HUES64 (cell line): ENCODE results near the gene C20orf202.

ENCODE experiments used
- H3K27ac ChIP-seq: 2 replicates; pipeline ENCODE4 v1.7.0; 2013; ENCODE audit warnings: low read depth, low read length, inconsistent platforms
- H3K27me3 ChIP-seq: 2 replicates; pipeline ENCODE4 v1.6.1; 2013; ENCODE audit warnings: mild to moderate bottlenecking, low read length; ENCODE audit not compliant: insufficient read depth
- H3K36me3 ChIP-seq: 2 replicates; pipeline ENCODE4 v1.6.1; 2013; ENCODE audit warnings: mild to moderate bottlenecking, low read length; ENCODE audit not compliant: insufficient read depth
- H3K4me1 ChIP-seq: 2 replicates; pipeline ENCODE4 v1.6.1; 2013; ENCODE audit warnings: mild to moderate bottlenecking, low read length, moderate library complexity; ENCODE audit not compliant: insufficient read depth
- H3K4me3 ChIP-seq: 2 replicates; pipeline ENCODE4 v1.5.1; 2013; ENCODE audit warnings: mild to moderate bottlenecking, low read length, moderate library complexity
- H3K9ac ChIP-seq: 2 replicates; pipeline ENCODE4 v1.6.1; 2013; ENCODE audit warnings: mild to moderate bottlenecking, low read depth, low read length
- H3K9me3 ChIP-seq: 2 replicates; pipeline ENCODE4 v1.6.1; 2013; ENCODE audit warnings: low read depth, low read length; ENCODE audit not compliant: insufficient read depth
- WGBS: fragments of 150-250, 120-280 bp; methylation state at CpG from one replicate; pipeline ENCODE4 v1.1.7; 2013; ENCODE audit warnings: missing lambda C conversion rate; 5-methylcytosine and 5-hydroxymethylcytosine counted together

C20orf202 gene

GRCh38 chr20:1196634-1197033 lies 6.6 kb upstream of the C20orf202 start:
- H3K4me1 ChIP-seq, result no peaks in the 10 kb centered on the region
- no peaks in the 10 kb centered on the region for H3K36me3 ChIP-seq
- H3K27me3 ChIP-seq, result no peaks in the 10 kb centered on the region
- no peaks in the 10 kb centered on the region for H3K9me3 ChIP-seq
- H3K4me3 ChIP-seq, result no peak overlapping the region
- H3K9ac ChIP-seq, result no peak overlapping the region
- H3K27ac ChIP-seq, result no peak overlapping the region
- 98% methylated on average over 2 of the region's 2 CpGs for WGBS

DNA sequence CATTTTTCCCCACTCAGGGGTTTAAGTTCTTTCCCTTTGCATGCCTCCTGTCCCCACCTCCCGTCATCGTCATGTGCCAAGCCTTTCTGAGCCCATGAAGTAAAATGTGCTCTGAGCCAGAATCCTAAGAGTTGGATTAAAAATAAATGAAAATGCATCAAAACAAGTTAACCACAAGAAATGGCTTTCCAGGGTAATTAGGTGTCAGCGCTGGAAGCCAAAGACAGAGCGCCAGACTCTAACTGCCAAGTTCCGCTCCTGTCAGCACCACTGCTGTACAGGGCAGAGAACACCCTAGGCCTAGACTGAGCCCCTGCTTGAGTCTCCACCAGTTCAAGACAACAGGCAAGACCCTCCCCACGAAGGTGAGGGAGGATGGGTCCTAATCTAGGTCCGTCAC lies 5.5 kb upstream of the C20orf202 start:
- Histone ChIP-seq H3K9ac (no peak overlapping the region), H3K36me3 (no peaks in the 10 kb centered on the region), H3K27me3 (no peaks in the 10 kb centered on the region), H3K4me3 (no peak overlapping the region), H3K27ac (no peak overlapping the region), H3K9me3 (no peaks in the 10 kb centered on the region), H3K4me1 (no peaks in the 10 kb centered on the region)
- 88% methylated on average over 7 of the region's 7 CpGs for WGBS

DNA sequence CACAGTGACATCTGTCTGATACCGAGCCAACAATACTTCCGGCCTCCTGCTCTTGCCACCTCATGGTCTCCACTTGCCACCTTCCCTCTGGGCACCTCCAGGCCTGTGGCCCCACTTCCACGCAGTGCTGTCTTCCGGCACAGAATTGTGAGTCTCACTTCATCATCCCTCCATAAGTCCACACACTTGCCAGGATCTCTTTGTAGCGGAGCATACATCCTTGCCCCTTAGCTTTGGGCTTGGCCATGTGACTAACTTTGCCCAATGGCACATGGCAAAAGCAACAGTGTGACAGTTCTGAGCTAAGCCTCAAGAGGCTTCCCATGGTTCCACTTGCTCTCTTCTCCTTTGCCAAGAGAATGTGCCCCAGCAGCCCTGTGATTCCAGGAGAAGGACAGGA lies 4.5 kb upstream of the C20orf202 start:
- H3K36me3 ChIP-seq, result no peaks in the 10 kb centered on the region
- H3K27me3 ChIP-seq, result no peaks in the 10 kb centered on the region
- no peak overlapping the region for H3K4me3 ChIP-seq
- no peak overlapping the region for H3K9ac ChIP-seq
- H3K9me3 ChIP-seq, result no peaks in the 10 kb centered on the region
- 95% methylated on average over 5 of the region's 5 CpGs for WGBS
- no peak overlapping the region for H3K27ac ChIP-seq
- H3K4me1 ChIP-seq, result no peaks in the 10 kb centered on the region

DNA sequence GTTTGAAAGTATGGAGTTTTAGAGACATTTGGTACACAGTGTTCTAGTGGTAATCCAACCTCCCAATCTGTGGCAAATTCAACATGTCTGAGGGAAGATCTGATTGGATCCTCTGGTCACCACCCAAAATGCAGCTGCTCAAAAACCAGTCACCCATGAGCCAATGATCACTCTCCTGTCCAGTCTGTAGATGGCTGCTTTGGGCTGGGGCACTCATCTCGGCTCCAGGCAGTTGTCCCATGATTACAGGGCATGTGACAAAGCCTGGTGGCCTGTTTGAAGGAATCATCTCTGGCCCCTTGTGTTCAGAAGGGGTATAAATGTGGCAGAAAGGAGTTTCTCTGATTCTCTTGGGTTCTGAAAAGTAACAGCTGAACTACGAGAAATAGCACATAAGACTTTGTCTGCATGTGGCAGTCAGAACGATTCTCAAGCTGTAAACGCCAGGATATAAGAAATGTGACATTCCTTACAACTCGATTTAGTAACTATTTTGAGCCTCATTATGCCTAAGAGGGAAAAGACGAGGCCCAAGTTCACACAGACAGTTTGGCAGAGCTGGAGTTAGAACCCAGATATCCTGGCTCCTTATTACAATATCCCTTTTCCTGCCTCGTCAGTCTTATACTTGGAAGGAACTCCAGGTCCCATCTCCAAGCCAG lies 3.9 kb upstream of the C20orf202 start:
- Histone ChIP-seq H3K9ac (no peak overlapping the region), H3K9me3 (no peaks in the 10 kb centered on the region), H3K27ac (no peak overlapping the region), H3K4me1 (no peaks in the 10 kb centered on the region), H3K4me3 (no peak overlapping the region), H3K36me3 (no peaks in the 10 kb centered on the region), H3K27me3 (no peaks in the 10 kb centered on the region)
- 91% methylated on average over 7 of the region's 7 CpGs for WGBS

DNA sequence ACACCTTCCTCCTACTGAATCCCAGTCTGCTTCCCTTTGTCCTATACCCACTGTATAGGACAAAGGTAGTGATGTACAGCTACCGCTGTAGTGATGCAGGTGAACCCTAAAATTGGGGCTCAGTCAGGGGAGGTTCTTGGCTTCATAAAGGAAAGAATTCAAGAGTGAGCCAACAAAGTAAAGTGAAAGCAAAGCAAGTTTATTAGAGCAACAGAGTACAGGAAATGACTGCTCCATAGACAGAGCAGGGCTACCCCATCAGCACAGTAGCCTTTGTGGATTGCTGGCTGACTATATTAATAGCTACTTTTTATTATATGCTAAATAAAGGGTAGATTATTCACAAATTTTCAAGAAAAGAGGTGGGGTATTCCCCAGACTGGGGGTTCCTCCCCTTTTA lies 3.3 kb upstream of the C20orf202 start:
- no peaks in the 10 kb centered on the region for H3K27me3 ChIP-seq
- H3K9ac ChIP-seq, result no peak overlapping the region
- H3K4me3 ChIP-seq, result no peak overlapping the region
- H3K36me3 ChIP-seq, result no peaks in the 10 kb centered on the region
- no peaks in the 10 kb centered on the region for H3K9me3 ChIP-seq
- H3K4me1 ChIP-seq, result no peaks in the 10 kb centered on the region
- H3K27ac ChIP-seq, result no peak overlapping the region
- WGBS, result 97% methylated on average over 1 of the region's 1 CpG

GRCh38 chr20:1203630-1204029 lies 376 bp downstream of the C20orf202 start:
- no peaks in the 10 kb centered on the region for H3K9me3 ChIP-seq

GRCh38 chr20:1204113-1204512 lies 859 bp downstream of the C20orf202 start:
- Histone ChIP-seq H3K27me3 (no peaks in the 10 kb centered on the region), H3K36me3 (no peaks in the 10 kb centered on the region), H3K9me3 (no peaks in the 10 kb centered on the region), H3K4me3 (no peak overlapping the region), H3K27ac (no peak overlapping the region), H3K9ac (no peak overlapping the region), H3K4me1 (no peaks in the 10 kb centered on the region)
- 87% methylated on average over 5 of the region's 5 CpGs for WGBS

More at GRCh38 chr20:1203630-1204029, 376 bp downstream of the C20orf202 start:
- H3K27ac ChIP-seq, result no peak overlapping the region
- whole genome bisulfite sequencing, result 86% methylated on average over 5 of the region's 5 CpGs
- H3K4me1 ChIP-seq, result no peaks in the 10 kb centered on the region
- H3K4me3 ChIP-seq, result no peak overlapping the region
- H3K9ac ChIP-seq, result no peak overlapping the region
- H3K36me3 ChIP-seq, result no peaks in the 10 kb centered on the region
- no peaks in the 10 kb centered on the region for H3K27me3 ChIP-seq

DNA sequence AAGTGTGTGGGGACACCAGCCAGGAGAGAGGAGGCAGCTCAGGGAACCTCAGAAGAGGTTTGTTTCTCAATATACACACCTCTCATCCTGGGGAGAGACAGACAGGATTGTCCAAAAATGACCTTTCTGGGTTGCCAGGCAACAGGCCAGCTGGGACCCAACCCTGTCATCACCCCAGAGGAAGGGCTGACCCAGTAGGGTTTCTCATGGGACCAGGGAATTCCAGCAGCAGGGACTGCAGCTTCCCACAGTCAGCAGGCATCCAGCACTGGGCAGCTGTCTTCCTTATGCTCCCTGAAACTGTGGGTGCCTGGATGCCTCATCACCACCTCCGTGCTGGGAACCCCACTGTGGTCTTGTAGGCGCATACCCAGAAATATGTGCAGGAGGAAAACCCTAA lies 1.3 kb downstream of the C20orf202 start:
- H3K36me3 ChIP-seq, result no peaks in the 10 kb centered on the region
- H3K27me3 ChIP-seq, result no peaks in the 10 kb centered on the region
- 92% methylated on average over 2 of the region's 2 CpGs for WGBS
- no peak overlapping the region for H3K4me3 ChIP-seq
- no peaks in the 10 kb centered on the region for H3K4me1 ChIP-seq
- H3K9me3 ChIP-seq, result no peaks in the 10 kb centered on the region
- no peak overlapping the region for H3K9ac ChIP-seq
- H3K27ac ChIP-seq, result no peak overlapping the region

DNA sequence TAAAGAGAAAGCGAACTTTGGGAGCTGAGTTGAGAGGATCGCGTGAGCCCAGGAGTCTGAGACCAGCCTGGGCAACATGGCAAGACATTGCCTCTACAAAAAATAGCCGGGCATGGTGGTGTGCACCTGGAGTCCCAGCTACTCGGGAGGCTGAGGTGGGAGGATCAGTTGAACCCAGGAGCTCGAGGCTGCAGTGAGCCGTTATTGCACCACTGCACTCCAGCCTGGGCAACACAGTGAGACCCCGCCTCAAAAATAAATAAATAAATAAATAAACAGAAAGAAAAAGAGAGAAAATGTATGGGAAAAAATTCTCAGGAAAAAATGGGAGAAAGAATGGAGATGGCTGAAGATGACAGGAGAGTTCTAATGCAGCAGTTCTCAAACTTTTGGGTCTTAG lies 2.5 kb downstream of the C20orf202 start:
- Histone ChIP-seq H3K27me3 (no peaks in the 10 kb centered on the region), H3K4me3 (no peak overlapping the region), H3K36me3 (no peaks in the 10 kb centered on the region), H3K27ac (no peak overlapping the region), H3K4me1 (no peaks in the 10 kb centered on the region), H3K9ac (no peak overlapping the region), H3K9me3 (no peaks in the 10 kb centered on the region)
- 94% methylated on average over 6 of the region's 8 CpGs for WGBS

DNA sequence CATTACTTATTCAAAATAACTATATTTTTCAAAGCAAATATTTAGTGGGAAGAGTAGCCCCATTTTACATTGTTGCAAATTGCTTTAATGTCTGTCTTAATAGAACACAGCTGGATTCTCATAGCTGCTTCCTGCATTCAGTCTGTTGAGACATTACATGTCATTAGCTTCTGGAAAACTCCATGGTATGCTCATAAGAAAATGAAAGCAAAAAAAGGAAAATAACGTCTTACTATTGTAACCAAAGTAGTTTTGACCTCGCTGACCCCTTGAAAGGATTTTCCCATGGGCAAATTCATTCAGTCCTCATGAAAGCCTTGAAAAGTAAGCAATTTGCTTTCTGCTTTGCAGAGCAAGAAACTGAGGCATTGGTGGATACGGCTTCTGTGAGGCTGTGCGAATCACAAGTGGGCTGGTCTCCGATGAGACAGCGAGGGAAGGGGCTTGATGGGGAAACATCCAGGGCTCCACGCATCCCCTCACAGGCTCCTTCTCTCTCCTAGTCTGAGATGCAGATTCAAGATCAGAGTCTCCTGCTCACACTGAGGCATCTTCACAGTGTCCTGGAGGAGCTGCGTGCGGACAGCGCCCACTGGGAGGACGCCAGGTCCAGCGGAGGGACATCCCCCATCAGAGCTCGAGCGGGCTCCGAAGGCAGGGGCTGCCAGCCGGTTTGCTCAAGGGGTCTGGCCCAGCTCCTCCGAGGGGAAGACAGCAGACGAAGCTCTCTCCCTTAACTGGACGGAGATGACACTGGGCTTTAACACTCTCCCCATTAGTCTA lies 3.3 kb downstream of the C20orf202 start:
- Histone ChIP-seq H3K9ac (no peak overlapping the region), H3K4me3 (no peak overlapping the region), H3K4me1 (no peaks in the 10 kb centered on the region), H3K9me3 (no peaks in the 10 kb centered on the region), H3K27ac (no peak overlapping the region), H3K36me3 (no peaks in the 10 kb centered on the region), H3K27me3 (no peaks in the 10 kb centered on the region)
- 91% methylated on average over 19 of the region's 19 CpGs for WGBS

GRCh38 chr20:1207293-1207878 lies 4.1 kb downstream of the C20orf202 start:
- H3K27ac ChIP-seq, result no peak overlapping the region
- H3K9me3 ChIP-seq, result no peaks in the 10 kb centered on the region
- H3K36me3 ChIP-seq, result no peaks in the 10 kb centered on the region
- no peak overlapping the region for H3K9ac ChIP-seq
- peaks cover 5% of the 10 kb centered on the region for H3K4me1 ChIP-seq
- 0 out of 2 replicates have a peak, but pooled peaks cover 2% of the 10 kb centered on the region for H3K27me3 ChIP-seq
- WGBS, result 89% methylated on average over 3 of the region's 3 CpGs
- no peak overlapping the region for H3K4me3 ChIP-seq
